Neural cell (in vitro differentiated cells): ENCODE data around the gene FXN. TPM values are rescaled to one million over a fixed set of nuclear protein-coding genes. Genes with fewer than 3 reads are reported as not detected.
A peak's percentile ranks its signal among the peaks of the same experiment; 100 is the strongest.

Source experiments
- H2AFZ ChIP-seq: fragments of 200-600, 300-800 bp; sonication (generic), shearing (Covaris generic); 2 replicates; pipeline ENCODE4 v1.6.0; 2014; ENCODE audit warnings: low read depth, mild to moderate bottlenecking, antibody characterized with exemption, low read length, moderate library complexity
- H3F3A ChIP-seq: fragments of 200-600 bp; shearing (Covaris generic); 2 replicates; pipeline ENCODE4 v1.6.1; 2016; ENCODE audit warnings: mild to moderate bottlenecking, moderate library complexity, mixed read lengths, antibody characterized with exemption, low read length; ENCODE audit not compliant: insufficient read depth, poor library complexity, severe bottlenecking
- H3K27ac ChIP-seq: fragments of 200-600, 300-800 bp; sonication (generic), shearing (Covaris generic); 2 replicates; pipeline ENCODE4 v1.5.1; 2014; ENCODE audit warnings: mild to moderate bottlenecking, low read length, moderate library complexity
- H3K27me3 ChIP-seq: fragments of 300-800, 200-600 bp; sonication (generic), shearing (Covaris generic); 2 replicates; pipeline ENCODE4 v1.6.0; 2014; ENCODE audit warnings: mild to moderate bottlenecking, low read depth, low read length, moderate library complexity; ENCODE audit not compliant: insufficient read depth
- H3K36me3 ChIP-seq: fragments of 300-800, 200-600 bp; sonication (generic), shearing (Covaris generic); 2 replicates; pipeline ENCODE4 v1.5.1; 2014; ENCODE audit warnings: mild to moderate bottlenecking, antibody characterized with exemption, low read length, moderate library complexity; ENCODE audit not compliant: insufficient read depth
- H3K4me2 ChIP-seq: fragments of 300-800, 200-600 bp; sonication (generic), shearing (Covaris generic); 2 replicates; pipeline ENCODE4 v1.6.0; 2014; ENCODE audit warnings: mild to moderate bottlenecking, low read length
- H3K4me3 ChIP-seq: fragments of 300-800, 200-600 bp; sonication (generic), shearing (Covaris generic); 2 replicates; pipeline ENCODE4 v1.5.1; 2014; ENCODE audit warnings: mild to moderate bottlenecking, low read length, moderate library complexity
- H3K79me2 ChIP-seq: fragments of 200-600 bp; shearing (Covaris generic); replicated peaks from 2 replicates; pipeline ENCODE4 v1.6.0; 2014; ENCODE audit warnings: mild to moderate bottlenecking, low read length, moderate library complexity; ENCODE audit not compliant: insufficient read depth
- H3K9ac ChIP-seq: fragments of 300-800, 200-600 bp; sonication (generic), shearing (Covaris generic); 2 replicates; pipeline ENCODE4 v1.6.1; 2016; ENCODE audit warnings: mild to moderate bottlenecking, low read length, mixed read lengths
- H3K9me2 ChIP-seq: fragments of 200-600 bp; shearing (Covaris generic); 2 replicates; pipeline ENCODE4 v1.6.1; 2016; ENCODE audit warnings: mild to moderate bottlenecking, low read length, mixed read lengths; ENCODE audit not compliant: insufficient read depth
- H3K9me3 ChIP-seq: fragments of 200-600, 300-800 bp; sonication (generic), shearing (Covaris generic); 2 replicates; pipeline ENCODE4 v1.6.1; 2016; ENCODE audit warnings: mild to moderate bottlenecking, mixed run types, low read length, moderate library complexity, mixed read lengths
- H4K20me1 ChIP-seq: fragments of 200-600 bp; shearing (Covaris generic); 2 replicates; pipeline ENCODE4 v1.6.1; 2016; ENCODE audit warnings: mild to moderate bottlenecking, mixed run types; ENCODE audit not compliant: insufficient read depth
- EP300 ChIP-seq: fragments of 450-650 bp; conservative IDR thresholded peaks from 2 replicates; pipeline ENCODE4 v1.6.1; 2014; ENCODE audit warnings: antibody characterized with exemption, mild to moderate bottlenecking, moderate library complexity; ENCODE audit not compliant: poor library complexity, severe bottlenecking
- EZH2 ChIP-seq: fragments of 200-600, 300-800 bp; shearing (Covaris generic), sonication (generic); IDR thresholded peaks from 2 replicates; pipeline ENCODE4 v1.6.1; 2014; ENCODE audit warnings: antibody characterized with exemption, low read length, borderline replicate concordance, mild to moderate bottlenecking; ENCODE audit not compliant: insufficient read depth, poor library complexity, severe bottlenecking
- MXI1 ChIP-seq: fragments of 450-650 bp; conservative IDR thresholded peaks from 2 replicates; pipeline ENCODE4 v1.6.1; 2014; ENCODE audit warnings: antibody characterized with exemption, mild to moderate bottlenecking; ENCODE audit not compliant: poor library complexity, severe bottlenecking
- POLR2AphosphoS5 ChIP-seq: IDR thresholded peaks from 2 replicates; pipeline ENCODE4 v1.6.1; 2012
- RAD21 ChIP-seq: fragments of 450-650 bp; conservative IDR thresholded peaks from 2 replicates; pipeline ENCODE4 v1.6.1; 2014; ENCODE audit warnings: antibody characterized with exemption, mild to moderate bottlenecking, moderate library complexity
- SMC3 ChIP-seq: fragments of 450-650 bp; conservative IDR thresholded peaks from 2 replicates; pipeline ENCODE4 v1.6.1; 2014; ENCODE audit warnings: antibody characterized with exemption, mild to moderate bottlenecking, moderate library complexity; ENCODE audit not compliant: poor library complexity
- TAF1 ChIP-seq: IDR thresholded peaks from 2 replicates; pipeline ENCODE4 v1.6.1; 2012; ENCODE audit warnings: low read depth
- polyA plus RNA-seq: library from polyadenylated mRNA; depleted of rRNA; stranded (reverse); fragments of >200 nt; gene quantifications from 2 replicates; pipeline ENCODE4 v1.2.3, GENCODE V29; 2014
- TF ChIP-seq, protein P1 (sequence below): IDR thresholded peaks from 2 replicates; pipeline ENCODE4 v1.6.1; 2012; ENCODE audit warnings: borderline replicate concordance
- TF ChIP-seq, protein P2 (sequence below): fragments of 450-650 bp; IDR thresholded peaks from 2 replicates; pipeline ENCODE4 v1.5.1; 2014; ENCODE audit warnings: antibody characterized with exemption, mild to moderate bottlenecking, moderate library complexity; ENCODE audit not compliant: poor library complexity, severe bottlenecking

FXN gene
- polyA plus RNA-seq, 1 donor from 2014 or later, result 3.5 TPM

DNA sequence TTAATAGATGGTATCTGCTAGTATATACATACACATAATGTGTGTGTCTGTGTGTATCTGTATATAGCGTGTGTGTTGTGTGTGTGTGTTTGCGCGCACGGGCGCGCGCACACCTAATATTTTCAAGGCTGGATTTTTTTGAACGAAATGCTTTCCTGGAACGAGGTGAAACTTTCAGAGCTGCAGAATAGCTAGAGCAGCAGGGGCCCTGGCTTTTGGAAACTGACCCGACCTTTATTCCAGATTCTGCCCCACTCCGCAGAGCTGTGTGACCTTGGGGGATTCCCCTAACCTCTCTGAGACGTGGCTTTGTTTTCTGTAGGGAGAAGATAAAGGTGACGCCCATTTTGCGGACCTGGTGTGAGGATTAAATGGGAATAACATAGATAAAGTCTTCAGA, 757 bp downstream of the FXN start:
- no peak overlapping the region for H3K27ac ChIP-seq
- TF ChIP-seq SMC3 (no peak), EZH2 (no peak), TAF1 (no peak), EP300 (no peak)
- TF ChIP-seq, protein P1, sequence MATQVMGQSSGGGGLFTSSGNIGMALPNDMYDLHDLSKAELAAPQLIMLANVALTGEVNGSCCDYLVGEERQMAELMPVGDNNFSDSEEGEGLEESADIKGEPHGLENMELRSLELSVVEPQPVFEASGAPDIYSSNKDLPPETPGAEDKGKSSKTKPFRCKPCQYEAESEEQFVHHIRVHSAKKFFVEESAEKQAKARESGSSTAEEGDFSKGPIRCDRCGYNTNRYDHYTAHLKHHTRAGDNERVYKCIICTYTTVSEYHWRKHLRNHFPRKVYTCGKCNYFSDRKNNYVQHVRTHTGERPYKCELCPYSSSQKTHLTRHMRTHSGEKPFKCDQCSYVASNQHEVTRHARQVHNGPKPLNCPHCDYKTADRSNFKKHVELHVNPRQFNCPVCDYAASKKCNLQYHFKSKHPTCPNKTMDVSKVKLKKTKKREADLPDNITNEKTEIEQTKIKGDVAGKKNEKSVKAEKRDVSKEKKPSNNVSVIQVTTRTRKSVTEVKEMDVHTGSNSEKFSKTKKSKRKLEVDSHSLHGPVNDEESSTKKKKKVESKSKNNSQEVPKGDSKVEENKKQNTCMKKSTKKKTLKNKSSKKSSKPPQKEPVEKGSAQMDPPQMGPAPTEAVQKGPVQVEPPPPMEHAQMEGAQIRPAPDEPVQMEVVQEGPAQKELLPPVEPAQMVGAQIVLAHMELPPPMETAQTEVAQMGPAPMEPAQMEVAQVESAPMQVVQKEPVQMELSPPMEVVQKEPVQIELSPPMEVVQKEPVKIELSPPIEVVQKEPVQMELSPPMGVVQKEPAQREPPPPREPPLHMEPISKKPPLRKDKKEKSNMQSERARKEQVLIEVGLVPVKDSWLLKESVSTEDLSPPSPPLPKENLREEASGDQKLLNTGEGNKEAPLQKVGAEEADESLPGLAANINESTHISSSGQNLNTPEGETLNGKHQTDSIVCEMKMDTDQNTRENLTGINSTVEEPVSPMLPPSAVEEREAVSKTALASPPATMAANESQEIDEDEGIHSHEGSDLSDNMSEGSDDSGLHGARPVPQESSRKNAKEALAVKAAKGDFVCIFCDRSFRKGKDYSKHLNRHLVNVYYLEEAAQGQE, result no peak
- TF ChIP-seq, protein P2, sequence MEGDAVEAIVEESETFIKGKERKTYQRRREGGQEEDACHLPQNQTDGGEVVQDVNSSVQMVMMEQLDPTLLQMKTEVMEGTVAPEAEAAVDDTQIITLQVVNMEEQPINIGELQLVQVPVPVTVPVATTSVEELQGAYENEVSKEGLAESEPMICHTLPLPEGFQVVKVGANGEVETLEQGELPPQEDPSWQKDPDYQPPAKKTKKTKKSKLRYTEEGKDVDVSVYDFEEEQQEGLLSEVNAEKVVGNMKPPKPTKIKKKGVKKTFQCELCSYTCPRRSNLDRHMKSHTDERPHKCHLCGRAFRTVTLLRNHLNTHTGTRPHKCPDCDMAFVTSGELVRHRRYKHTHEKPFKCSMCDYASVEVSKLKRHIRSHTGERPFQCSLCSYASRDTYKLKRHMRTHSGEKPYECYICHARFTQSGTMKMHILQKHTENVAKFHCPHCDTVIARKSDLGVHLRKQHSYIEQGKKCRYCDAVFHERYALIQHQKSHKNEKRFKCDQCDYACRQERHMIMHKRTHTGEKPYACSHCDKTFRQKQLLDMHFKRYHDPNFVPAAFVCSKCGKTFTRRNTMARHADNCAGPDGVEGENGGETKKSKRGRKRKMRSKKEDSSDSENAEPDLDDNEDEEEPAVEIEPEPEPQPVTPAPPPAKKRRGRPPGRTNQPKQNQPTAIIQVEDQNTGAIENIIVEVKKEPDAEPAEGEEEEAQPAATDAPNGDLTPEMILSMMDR, result no peak
- no peaks in the 10 kb centered on the region for H3F3A ChIP-seq
- no peaks in the 10 kb centered on the region for H3K36me3 ChIP-seq
- H3K9ac ChIP-seq, result peak overlapping the region; percentile 65
- no peaks in the 10 kb centered on the region for H3K27me3 ChIP-seq
- peak overlapping the region; percentile 42 for H2AFZ ChIP-seq
- H3K9me2 ChIP-seq, result no peaks in the 10 kb centered on the region
- no peaks in the 10 kb centered on the region for H3K79me2 ChIP-seq
- H4K20me1 ChIP-seq, result no peaks in the 10 kb centered on the region
- H3K9me3 ChIP-seq, result peaks cover 3% of the 10 kb centered on the region
- peak overlapping the region; percentile 88 for H3K4me2 ChIP-seq
- H3K4me3 ChIP-seq, result peak overlapping the region; percentile 76

DNA sequence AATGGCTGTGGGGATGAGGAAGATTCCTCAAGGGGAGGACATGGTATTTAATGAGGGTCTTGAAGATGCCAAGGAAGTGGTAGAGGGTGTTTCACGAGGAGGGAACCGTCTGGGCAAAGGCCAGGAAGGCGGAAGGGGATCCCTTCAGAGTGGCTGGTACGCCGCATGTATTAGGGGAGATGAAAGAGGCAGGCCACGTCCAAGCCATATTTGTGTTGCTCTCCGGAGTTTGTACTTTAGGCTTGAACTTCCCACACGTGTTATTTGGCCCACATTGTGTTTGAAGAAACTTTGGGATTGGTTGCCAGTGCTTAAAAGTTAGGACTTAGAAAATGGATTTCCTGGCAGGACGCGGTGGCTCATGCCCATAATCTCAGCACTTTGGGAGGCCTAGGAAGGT, 1.2 kb downstream of the FXN start:
- Histone ChIP-seq H2AFZ (no peak overlapping the region), H3K79me2 (no peaks in the 10 kb centered on the region), H4K20me1 (no peaks in the 10 kb centered on the region), H3K9me2 (no peaks in the 10 kb centered on the region), H3K9ac (no peak overlapping the region), H3K4me3 (peak overlapping the region; percentile 76), H3F3A (no peaks in the 10 kb centered on the region), H3K4me2 (peak overlapping the region; percentile 88), H3K9me3 (peaks cover 3% of the 10 kb centered on the region), H3K36me3 (no peaks in the 10 kb centered on the region), H3K27me3 (no peaks in the 10 kb centered on the region), H3K27ac (no peak overlapping the region)
- TF ChIP-seq EP300 (no peak), EZH2 (no peak), POLR2AphosphoS5 (no peak), RAD21 (no peak), SMC3 (no peak), MXI1 (no peak)
- TF ChIP-seq, protein P1, result no peak
